Measurements from ENCODE around the gene DISC1. TPM values are rescaled to one million over a fixed set of nuclear protein-coding genes. Genes with fewer than 3 reads are reported as not detected.
A peak's percentile ranks its signal among the peaks of the same experiment; 100 is the strongest.
"Not testable (repeated sequence)": the region's sequence is repeated elsewhere in the genome, so short reads cannot be mapped to it uniquely, and the experiment has no call there.

DISC1 gene
- total and polyA plus RNA-seq, 7 experiments from 2014 or later: 7.8 to 33.8 (median 17.1) TPM

DNA sequence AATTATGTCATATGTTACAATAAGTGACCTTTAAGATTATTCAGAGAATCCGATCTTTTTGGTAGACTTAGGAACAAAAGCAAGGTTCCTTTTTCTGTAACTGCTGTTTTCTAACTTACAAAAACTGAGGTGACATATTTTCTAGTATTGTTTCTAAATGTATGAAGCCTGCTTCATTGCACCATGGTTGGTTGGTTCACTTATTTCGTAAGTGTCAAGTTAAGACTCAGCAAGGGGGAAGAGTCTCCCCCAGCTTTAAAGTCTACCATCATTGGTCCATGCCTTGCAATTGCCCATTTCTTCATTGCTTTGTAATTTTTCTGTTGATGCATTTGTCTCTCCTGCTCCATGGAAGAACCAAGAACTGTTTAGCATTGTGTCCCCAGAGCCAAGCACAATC lies 136.9 kb downstream of the DISC1 start:
- Mint-ChIP-seq H3K4me3 (no peak overlapping the region), H3K4me1 (peaks cover 0 to 7% (median 0%) of the 10 kb centered on the region in 7 donors), H3K9me3 (no peaks in the 10 kb centered on the region), H3K27me3 (no peaks in the 10 kb centered on the region), H3K36me3 (peaks cover 2 to 58% (median 22%) of the 10 kb centered on the region in 5 donors), H3K27ac (no peak overlapping the region)
- ATAC-seq (no peak), DNase-seq (no peak)
- Histone ChIP-seq H3K27me3 (ENCODE audit: control insufficient read depth in 2 of 2, insufficient read depth in 2 of 2, low read length in 2 of 2) (no peaks in the 10 kb centered on the region), H3K4me1 (ENCODE audit: control insufficient read depth in 2 of 2, insufficient read depth in 2 of 2, low read length in 2 of 2) (no peaks in the 10 kb centered on the region), H3K4me3 (ENCODE audit: low read length) (no peak overlapping the region), H3K27ac (ENCODE audit: low read depth, low read length) (no peak overlapping the region), H3K9me3 (ENCODE audit: control insufficient read depth in 2 of 3, low read length in 3 of 3) (no peaks in the 10 kb centered on the region), H3K36me3 (ENCODE audit: control insufficient read depth in 2 of 3, insufficient read depth in 3 of 3, low read length in 3 of 3) (peaks cover 0 to 11% (median 0%) of the 10 kb centered on the region in 3 experiments)
- intact Hi-C loops (cut with micrococcal nuclease): no loop called here
- ChIA-PET POLR2A (no interaction called here), CTCF (no interaction called here)

DNA sequence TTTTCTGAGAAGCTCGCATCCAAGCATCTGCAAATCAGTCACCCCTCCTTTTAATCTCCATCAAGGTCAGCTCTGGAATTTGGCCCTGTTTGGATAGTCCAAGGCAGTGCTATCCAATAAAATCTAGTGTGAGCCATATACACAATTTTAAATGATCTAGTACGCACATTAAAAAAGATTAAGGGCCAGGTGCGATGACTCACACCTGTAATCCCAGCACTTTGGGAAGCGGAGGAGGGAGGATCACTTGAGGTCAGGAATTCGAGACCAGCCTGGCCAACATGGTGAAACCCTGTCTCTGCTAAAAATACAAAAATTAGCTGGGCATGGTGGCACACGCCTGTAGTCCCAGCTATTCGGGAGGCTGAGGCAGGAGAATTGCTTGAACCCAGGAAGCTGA lies 139.2 kb downstream of the DISC1 start:
- H3K4me3 ChIP-seq (ENCODE audit: low read length); H3K4me3 Mint-ChIP-seq; H3K27me3 Mint-ChIP-seq; H3K4me1 ChIP-seq (ENCODE audit: control insufficient read depth in 2 of 2, insufficient read depth in 2 of 2, low read length in 2 of 2); H3K27me3 ChIP-seq (ENCODE audit: control insufficient read depth in 2 of 2, insufficient read depth in 2 of 2, low read length in 2 of 2); H3K4me1 Mint-ChIP-seq; H3K27ac Mint-ChIP-seq; H3K9me3 ChIP-seq (ENCODE audit: control insufficient read depth in 2 of 3, low read length in 3 of 3); ATAC-seq; H3K9me3 Mint-ChIP-seq; DNase-seq; H3K27ac ChIP-seq (ENCODE audit: low read depth, low read length); intact Hi-C loops (cut with micrococcal nuclease): not testable (repeated sequence)
- ChIA-PET POLR2A (interaction anchor here (0.6 kb wide), 1 partner anchor 154 kb away, joined by 3 read pairs; no protein-coding TSS in a partner anchor), CTCF (interaction anchor here (3.0 kb wide), 1 partner anchor 9 kb away, joined by 14 read pairs; no protein-coding TSS in a partner anchor)
- peaks cover 5 to 63% (median 37%) of the 10 kb centered on the region in 5 donors for H3K36me3 Mint-ChIP-seq
- peaks cover 0 to 16% (median 0%) of the 10 kb centered on the region in 3 experiments for H3K36me3 ChIP-seq (ENCODE audit: control insufficient read depth in 2 of 3, insufficient read depth in 3 of 3, low read length in 3 of 3)

- ChIA-PET POLR2A (no interaction called here), CTCF (interaction anchor here (3.0 kb wide), 1 partner anchor 11 kb away, joined by 14 read pairs; no protein-coding TSS in a partner anchor)
- Histone ChIP-seq H3K4me1 (ENCODE audit: control insufficient read depth in 2 of 2, insufficient read depth in 2 of 2, low read length in 2 of 2) (no peaks in the 10 kb centered on the region), H3K27ac (ENCODE audit: low read depth, low read length) (no peak overlapping the region), H3K27me3 (ENCODE audit: control insufficient read depth in 2 of 2, insufficient read depth in 2 of 2, low read length in 2 of 2) (no peaks in the 10 kb centered on the region), H3K9me3 (ENCODE audit: control insufficient read depth in 2 of 3, low read length in 3 of 3) (no peaks in the 10 kb centered on the region), H3K36me3 (ENCODE audit: control insufficient read depth in 2 of 3, insufficient read depth in 3 of 3, low read length in 3 of 3) (peaks cover 0 to 31% (median 0%) of the 10 kb centered on the region in 3 experiments), H3K4me3 (ENCODE audit: low read length) (no peak overlapping the region)
- Mint-ChIP-seq H3K9me3 (no peaks in the 10 kb centered on the region), H3K27ac (peak overlapping the region in 1 of 9 donors; percentile 28), H3K27me3 (no peaks in the 10 kb centered on the region), H3K36me3 (peaks cover 5 to 67% (median 41%) of the 10 kb centered on the region in 5 donors), H3K4me1 (peaks cover 0 to 6% (median 0%) of the 10 kb centered on the region in 7 donors), H3K4me3 (no peak overlapping the region)
- no peak for ATAC-seq
- DNase-seq: no peak
- intact Hi-C loops (cut with micrococcal nuclease): no loop called here
Observed at GRCh38 chr1:231767471-231767870, 140.9 kb downstream of the DISC1 start.

DNA sequence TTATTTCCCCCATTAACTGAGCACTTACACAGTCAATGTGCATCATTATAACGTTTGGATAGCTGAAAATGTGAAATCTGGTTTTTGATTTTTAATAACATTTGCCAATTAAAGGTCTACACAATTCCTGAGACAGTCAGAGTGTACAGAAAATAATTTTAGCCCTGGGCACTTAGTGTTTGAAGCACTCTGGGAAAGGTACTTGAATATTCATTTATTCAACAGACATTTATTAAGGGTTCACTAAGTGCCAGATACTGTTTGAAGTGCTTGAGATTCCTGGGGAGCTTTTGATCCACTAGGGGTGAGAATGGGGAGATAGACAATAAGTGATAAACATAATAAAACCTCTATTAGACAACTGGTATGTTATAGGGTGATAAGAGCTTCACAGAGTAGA lies 141.8 kb downstream of the DISC1 start:
- no peaks in the 10 kb centered on the region for H3K4me1 ChIP-seq (ENCODE audit: control insufficient read depth in 2 of 2, insufficient read depth in 2 of 2, low read length in 2 of 2)
- no peaks in the 10 kb centered on the region for H3K9me3 Mint-ChIP-seq
- intact Hi-C loops (cut with micrococcal nuclease): no loop called here
- H3K27ac ChIP-seq (ENCODE audit: low read depth, low read length): no peak overlapping the region
- no peak overlapping the region for H3K4me3 ChIP-seq (ENCODE audit: low read length)
- CTCF ChIA-PET: no interaction called here
- no peaks in the 10 kb centered on the region for H3K9me3 ChIP-seq (ENCODE audit: control insufficient read depth in 2 of 3, low read length in 3 of 3)
- DNase-seq: no peak
- no peak overlapping the region for H3K4me3 Mint-ChIP-seq
- POLR2A ChIA-PET: no interaction called here
- H3K27ac Mint-ChIP-seq: no peak overlapping the region
- H3K36me3 Mint-ChIP-seq: peaks cover 5 to 65% (median 49%) of the 10 kb centered on the region in 5 donors
- no peaks in the 10 kb centered on the region for H3K27me3 ChIP-seq (ENCODE audit: control insufficient read depth in 2 of 2, insufficient read depth in 2 of 2, low read length in 2 of 2)
- no peak for ATAC-seq
- H3K36me3 ChIP-seq (ENCODE audit: control insufficient read depth in 2 of 3, insufficient read depth in 3 of 3, low read length in 3 of 3): peaks cover 0 to 38% (median 0%) of the 10 kb centered on the region in 3 experiments
- peaks cover 0 to 6% (median 0%) of the 10 kb centered on the region in 7 donors for H3K4me1 Mint-ChIP-seq
- no peaks in the 10 kb centered on the region for H3K27me3 Mint-ChIP-seq

GRCh38 chr1:231770506-231771175 lies 144.1 kb downstream of the DISC1 start:
- H3K4me1 Mint-ChIP-seq: peaks cover 0 to 8% (median 0%) of the 10 kb centered on the region in 7 donors
- Histone ChIP-seq H3K9me3 (ENCODE audit: control insufficient read depth in 2 of 3, low read length in 3 of 3) (no peaks in the 10 kb centered on the region), H3K27me3 (ENCODE audit: control insufficient read depth in 2 of 2, insufficient read depth in 2 of 2, low read length in 2 of 2) (no peaks in the 10 kb centered on the region), H3K27ac (ENCODE audit: low read depth, low read length) (no peak overlapping the region), H3K4me1 (ENCODE audit: control insufficient read depth in 2 of 2, insufficient read depth in 2 of 2, low read length in 2 of 2) (no peaks in the 10 kb centered on the region), H3K36me3 (ENCODE audit: control insufficient read depth in 2 of 3, insufficient read depth in 3 of 3, low read length in 3 of 3) (peaks cover 0 to 48% (median 0%) of the 10 kb centered on the region in 3 experiments), H3K4me3 (ENCODE audit: low read length) (no peak overlapping the region)
- no peak overlapping the region for H3K4me3 Mint-ChIP-seq
- no peak for ATAC-seq
- H3K27me3 Mint-ChIP-seq: no peaks in the 10 kb centered on the region
- no peak for DNase-seq
- no peaks in the 10 kb centered on the region for H3K9me3 Mint-ChIP-seq
- H3K27ac Mint-ChIP-seq: no peak overlapping the region
- H3K36me3 Mint-ChIP-seq: peaks cover 7 to 77% (median 59%) of the 10 kb centered on the region in 5 donors
- POLR2A ChIA-PET: no interaction called here
- intact Hi-C loops (cut with micrococcal nuclease): no loop called here
- CTCF ChIA-PET: no interaction called here

DNA sequence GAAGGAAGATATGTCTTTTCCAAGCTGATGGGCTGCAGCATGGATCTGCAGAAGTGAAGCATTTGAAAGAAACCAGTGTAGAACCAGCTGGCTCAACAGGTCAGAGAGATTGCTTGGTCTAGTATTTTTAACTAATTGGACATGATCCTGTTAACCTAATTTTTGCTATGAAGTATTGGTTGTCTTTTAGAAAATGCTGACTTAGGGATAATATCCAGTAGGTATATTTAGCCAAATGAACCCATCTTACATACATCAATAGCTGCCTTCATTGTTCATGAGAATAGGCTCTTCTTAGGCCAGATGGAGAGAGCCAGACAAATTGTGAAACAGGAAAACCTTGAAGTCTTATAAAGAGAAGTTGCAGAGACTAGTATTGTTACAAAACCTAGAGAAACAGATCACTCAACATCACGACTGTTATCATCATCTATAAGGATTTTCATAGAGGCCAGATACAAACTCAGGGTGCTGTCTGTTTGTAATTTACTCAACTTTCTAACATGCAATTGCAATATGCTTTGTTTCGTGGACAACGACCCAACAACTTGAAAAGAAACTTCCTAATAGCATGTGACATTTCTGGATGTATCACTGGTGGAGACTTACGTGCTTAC lies 148.2 kb downstream of the DISC1 start:
- H3K4me1 ChIP-seq (ENCODE audit: control insufficient read depth in 2 of 2, insufficient read depth in 2 of 2, low read length in 2 of 2): no peaks in the 10 kb centered on the region
- H3K36me3 Mint-ChIP-seq: peaks cover 2 to 85% (median 58%) of the 10 kb centered on the region in 5 donors
- no peak overlapping the region for H3K27ac Mint-ChIP-seq
- ATAC-seq: peak; percentile 56
- intact Hi-C loops (cut with micrococcal nuclease): no loop called here
- CTCF ChIA-PET: interaction anchor here (1.2 kb wide), 1 partner anchor 18 kb away, joined by 3 read pairs; no protein-coding TSS in a partner anchor
- peaks cover 0 to 36% (median 0%) of the 10 kb centered on the region in 3 experiments for H3K36me3 ChIP-seq (ENCODE audit: control insufficient read depth in 2 of 3, insufficient read depth in 3 of 3, low read length in 3 of 3)
- no peak overlapping the region for H3K27ac ChIP-seq (ENCODE audit: low read depth, low read length)
- no peaks in the 10 kb centered on the region for H3K9me3 Mint-ChIP-seq
- H3K4me1 Mint-ChIP-seq: peaks cover 0 to 8% (median 0%) of the 10 kb centered on the region in 7 donors
- DNase-seq: no peak
- H3K4me3 Mint-ChIP-seq: no peak overlapping the region
- H3K9me3 ChIP-seq (ENCODE audit: control insufficient read depth in 2 of 3, low read length in 3 of 3): no peaks in the 10 kb centered on the region
- POLR2A ChIA-PET: no interaction called here
- H3K27me3 Mint-ChIP-seq: no peaks in the 10 kb centered on the region
- H3K4me3 ChIP-seq (ENCODE audit: low read length): no peak overlapping the region
- H3K27me3 ChIP-seq (ENCODE audit: control insufficient read depth in 2 of 2, insufficient read depth in 2 of 2, low read length in 2 of 2): no peaks in the 10 kb centered on the region
